Body of pancreas (tissue), 4 donors: ENCODE measurements around the gene ADCY3. TPM values are rescaled to one million over a fixed set of nuclear protein-coding genes. Genes with fewer than 3 reads are reported as not detected.

Experiments used
- ATAC-seq: fragments of 150-250 bp; one replicate; pipeline ENCODE4 v1.9.1; 2016
- DNase-seq, 4 donors: peaks; one replicate each; pipeline ENCODE4 v3.0.0-alpha.2; 2019
- H3K27ac ChIP-seq, 4 donors: fragments of 200-600 bp; sonication (generic); 1 replicate in 3 of 4; 2 replicates in 1 of 4; pipeline versions ENCODE4 v1.5.1 to v1.6.1; 2016 to 2019; ENCODE audit warnings: mild to moderate bottlenecking in 1 of 4, mixed read lengths in 1 of 4, moderate library complexity in 1 of 4
- H3K27me3 ChIP-seq, 2 donors: fragments of 200-600 bp; sonication (generic); one replicate each; pipeline ENCODE4 v1.6.0; 2016; ENCODE audit warnings: mild to moderate bottlenecking in 1 of 2
- H3K36me3 ChIP-seq, 2 donors: fragments of 200-600 bp; sonication (generic); replicated peaks in 1 of 2; 2 replicates each; pipeline ENCODE4 v1.5.1; 2016; ENCODE audit warnings: low read depth in 2 of 2; ENCODE audit not compliant: insufficient read depth in 1 of 2
- H3K4me1 ChIP-seq: fragments of 200-600 bp; sonication (generic); one replicate; pipeline ENCODE4 v1.6.0; 2016
- H3K4me3 ChIP-seq, 2 donors: fragments of 200-600 bp; sonication (generic); 1 replicate in 1 of 2; 2 replicates in 1 of 2; pipeline ENCODE4 v1.5.1; 2016 to 2019
- H3K9me3 ChIP-seq, 3 donors: fragments of 200-600 bp; sonication (generic); 1 replicate in 2 of 3; 2 replicates in 1 of 3; pipeline ENCODE4 v1.5.1; 2016
- CTCF ChIP-seq, 7 experiments: fragments of 450-650 bp in 4 of 7; fragments of 200-600 bp in 3 of 7; sonication (generic) in 3 of 7; IDR thresholded peaks; one replicate each; pipeline ENCODE4 v1.5.1; 2016 to 2019; ENCODE audit warnings: antibody characterized with exemption in 7 of 7
- POLR2A ChIP-seq, 3 donors: fragments of 450-650 bp; IDR thresholded peaks; one replicate each; pipeline ENCODE4 v1.6.1; 2016; ENCODE audit warnings: antibody characterized with exemption in 3 of 3, mild to moderate bottlenecking in 2 of 3
- WGBS, 2 donors: methylation state at CpG; one replicate each; pipeline ENCODE4 v1.1.5; 2017; 5-methylcytosine and 5-hydroxymethylcytosine counted together
- intact Hi-C: fragments of 100-400 bp; cut with DNase I; formaldehyde crosslinking; loops from one replicate; pipeline ENCODE4 v1.15.1; 2023
- total RNA-seq, 2 donors: library from RNA; depleted of rRNA; stranded (reverse); fragments of >200 nt; gene quantifications; one replicate each; pipeline ENCODE4 v1.1.0, GENCODE V29; 2016

The ADCY3 gene
- total RNA-seq, 2 donors from 2014 or later: 17.1 to 63.9 TPM

DNA sequence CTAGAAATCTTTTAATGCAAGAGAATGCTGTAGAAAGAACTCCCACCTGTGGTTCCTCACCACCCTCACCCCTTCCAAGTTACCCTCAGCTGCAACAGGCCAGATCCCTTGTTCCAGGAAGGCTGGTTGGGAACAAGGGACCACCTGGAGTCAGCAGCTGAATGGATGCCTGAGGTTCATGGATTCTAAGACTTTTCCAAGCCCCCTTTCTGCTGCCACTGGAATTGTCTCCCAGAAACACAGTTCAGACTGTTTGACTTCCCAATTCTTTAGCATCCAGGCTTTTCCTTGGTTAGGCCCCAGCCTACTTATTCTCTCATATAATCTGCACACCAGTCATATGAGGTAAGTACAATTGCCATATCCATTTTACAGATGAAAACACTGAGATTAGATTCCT, 8.0 kb upstream of the ADCY3 start:
- intact Hi-C loops: no loop called here
- H3K36me3 ChIP-seq: no peaks in the 10 kb centered on the region
- H3K4me1 ChIP-seq: no peaks in the 10 kb centered on the region
- H3K4me3 ChIP-seq: no peak overlapping the region
- ATAC-seq: no peak
- no peak for DNase-seq
- H3K9me3 ChIP-seq: no peaks in the 10 kb centered on the region
- no peak overlapping the region for H3K27ac ChIP-seq
- no peaks in the 10 kb centered on the region for H3K27me3 ChIP-seq
- no peak for TF ChIP-seq CTCF (IDR thresholded peaks at IDR 0.05)
- no peak for TF ChIP-seq POLR2A (IDR thresholded peaks at IDR 0.05)

DNA sequence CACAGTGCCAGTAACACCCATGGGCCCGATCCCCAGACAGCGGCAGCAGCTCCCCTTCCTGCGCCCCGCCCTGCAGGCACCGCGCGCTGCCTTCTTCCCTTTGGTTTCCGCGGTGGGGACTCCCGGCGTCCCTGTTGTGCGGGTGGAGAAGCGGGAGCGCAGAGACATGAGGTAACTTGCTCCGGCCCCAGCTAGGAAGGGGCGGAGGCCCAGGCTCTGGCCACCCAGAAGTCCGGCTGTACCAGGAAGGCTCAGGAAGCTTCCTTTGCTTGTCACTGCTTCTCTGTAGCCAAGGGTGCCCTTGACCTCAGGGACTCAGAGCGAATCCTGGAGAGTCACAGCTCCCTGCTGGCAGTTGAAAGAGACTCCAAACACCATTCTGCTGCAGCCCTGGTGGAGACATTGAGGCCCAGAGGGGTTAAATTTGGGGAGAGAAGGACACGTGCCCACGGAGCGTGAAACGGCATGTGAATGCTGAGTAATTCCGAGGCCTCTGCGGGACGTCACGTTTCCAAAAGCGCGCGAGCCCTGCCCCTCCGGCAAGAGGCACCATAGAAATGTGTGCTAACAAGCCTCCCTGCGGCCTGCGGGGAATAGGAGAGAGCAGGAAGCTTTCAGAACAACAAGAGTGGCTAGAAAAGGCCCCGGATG, 6.7 kb upstream of the ADCY3 start:
- peak in 3 of 4 donors; percentile 28 to 46 (median 30) for DNase-seq
- Histone ChIP-seq H3K9me3 (no peaks in the 10 kb centered on the region), H3K4me3 (no peak overlapping the region), H3K4me1 (no peaks in the 10 kb centered on the region), H3K27ac (peak overlapping the region in 1 of 4 donors; percentile 7), H3K27me3 (no peaks in the 10 kb centered on the region), H3K36me3 (no peaks in the 10 kb centered on the region)
- WGBS, 2 donors: 27 to 33% methylated on average over 25 to 33 of the region's 33 CpGs
- TF ChIP-seq POLR2A (IDR thresholded peaks at IDR 0.05): no peak
- no peak for TF ChIP-seq CTCF (IDR thresholded peaks at IDR 0.05)
- intact Hi-C loops: no loop called here
- ATAC-seq: peak; percentile 54

DNA sequence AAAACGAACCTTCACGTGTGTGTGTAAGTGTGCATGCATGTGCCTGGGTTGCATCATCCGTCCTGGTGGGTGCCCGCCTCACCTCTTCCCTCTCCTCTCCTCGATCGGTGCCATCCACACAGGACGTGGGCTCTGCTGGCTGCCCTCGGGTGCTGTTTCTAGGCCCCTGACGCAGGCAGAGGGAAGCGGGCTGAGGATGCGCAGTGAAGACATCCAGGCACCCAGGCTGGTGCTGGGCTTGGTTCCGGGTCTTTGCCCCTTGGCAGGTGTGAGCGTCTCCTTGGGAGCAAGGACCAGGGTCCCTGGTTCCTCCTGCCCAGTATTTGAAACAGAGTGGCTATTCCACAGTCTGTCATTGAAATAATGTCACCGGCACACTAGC, 6.2 kb upstream of the ADCY3 start:
- TF ChIP-seq POLR2A (IDR thresholded peaks at IDR 0.05): no peak
- TF ChIP-seq CTCF (IDR thresholded peaks at IDR 0.05): no peak
- no peak for ATAC-seq
- Histone ChIP-seq H3K9me3 (no peaks in the 10 kb centered on the region), H3K36me3 (no peaks in the 10 kb centered on the region), H3K27me3 (no peaks in the 10 kb centered on the region), H3K4me1 (no peaks in the 10 kb centered on the region), H3K4me3 (no peak overlapping the region), H3K27ac (no peak overlapping the region)
- intact Hi-C loops: no loop called here
- no peak for DNase-seq
- 68 to 74% methylated on average over 9 to 11 of the region's 14 CpGs for WGBS, 2 donors

- TF ChIP-seq CTCF (IDR thresholded peaks at IDR 0.05): no peak
- TF ChIP-seq POLR2A (IDR thresholded peaks at IDR 0.05): no peak
- peaks cover 3% of the 10 kb centered on the region for H3K4me1 ChIP-seq
These were observed 5.8 kb upstream of the ADCY3 start for GRCh38 chr2:24925815-24926214.

GRCh38 chr2:24924732-24925131, 4.7 kb upstream of the ADCY3 start:
- no peaks in the 10 kb centered on the region for H3K9me3 ChIP-seq
- 83 to 85% methylated on average over 6 of the region's 6 CpGs for WGBS, 2 donors
- TF ChIP-seq CTCF (IDR thresholded peaks at IDR 0.05) (no peak), POLR2A (IDR thresholded peaks at IDR 0.05) (no peak)
- H3K4me1 ChIP-seq: peaks cover 7% of the 10 kb centered on the region
- DNase-seq: no peak
- H3K4me3 ChIP-seq: no peak overlapping the region
- no peak overlapping the region for H3K27ac ChIP-seq
- intact Hi-C loops: no loop called here
- ATAC-seq: no peak
- H3K36me3 ChIP-seq: no peaks in the 10 kb centered on the region
- no peaks in the 10 kb centered on the region for H3K27me3 ChIP-seq

More at GRCh38 chr2:24925815-24926214, 5.8 kb upstream of the ADCY3 start:
- H3K9me3 ChIP-seq: no peaks in the 10 kb centered on the region
- no peak overlapping the region for H3K27ac ChIP-seq
- H3K4me3 ChIP-seq: no peak overlapping the region
- no peaks in the 10 kb centered on the region for H3K27me3 ChIP-seq
- WGBS, 2 donors: 76 to 86% methylated on average over 10 of the region's 10 CpGs
- intact Hi-C loops: no loop called here
- DNase-seq (no peak), ATAC-seq (no peak)
- no peaks in the 10 kb centered on the region for H3K36me3 ChIP-seq
